ENCODE measurements around the gene TTC27.

DNA sequence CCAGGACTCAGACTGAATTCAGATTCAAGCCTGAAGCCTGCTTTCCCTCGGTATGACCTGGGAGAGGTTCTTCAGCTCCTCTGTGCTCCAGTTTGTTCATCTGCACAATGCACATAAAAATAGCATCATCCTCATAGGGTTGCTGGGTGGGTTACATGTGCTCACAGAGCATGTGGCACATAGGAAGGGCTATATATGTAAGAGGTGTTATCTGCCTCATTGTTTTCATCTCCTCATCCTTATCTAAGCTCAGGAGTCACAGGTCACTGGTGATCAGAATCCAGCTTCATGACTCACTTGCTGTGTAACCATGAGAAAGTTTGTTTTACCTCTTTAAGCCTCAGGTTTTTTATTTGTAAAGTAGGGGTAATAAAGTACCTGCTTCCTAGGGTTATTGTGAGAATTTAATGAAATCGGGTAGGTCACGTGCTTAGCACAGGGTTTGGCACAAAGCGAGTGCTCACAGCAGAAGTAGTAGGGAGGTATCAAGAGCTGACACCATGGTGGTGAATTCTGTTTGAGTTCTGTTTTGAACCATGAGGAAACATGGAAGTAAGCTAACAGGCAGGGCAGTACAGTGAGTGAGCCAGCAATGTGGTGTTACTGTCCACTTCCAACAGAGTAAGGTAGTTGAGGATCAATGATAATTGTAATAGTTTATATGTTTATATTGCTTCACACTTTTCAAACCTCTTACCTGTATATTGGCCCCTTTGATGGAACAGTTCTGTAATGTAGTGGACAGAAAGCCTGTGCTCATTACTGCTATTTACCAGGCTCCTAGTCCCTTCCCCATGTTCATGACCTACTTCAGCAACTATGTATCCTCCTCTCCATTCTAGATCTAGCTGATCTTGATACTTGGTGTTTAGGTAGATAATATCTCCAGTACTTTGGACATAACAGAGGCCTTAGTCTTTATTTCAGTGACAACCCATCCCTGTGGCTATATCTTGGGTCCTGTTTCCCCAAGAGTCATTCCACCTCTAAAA lies 177.6 kb downstream of the TTC27 start:
- TF ChIP-seq, protein P1, sequence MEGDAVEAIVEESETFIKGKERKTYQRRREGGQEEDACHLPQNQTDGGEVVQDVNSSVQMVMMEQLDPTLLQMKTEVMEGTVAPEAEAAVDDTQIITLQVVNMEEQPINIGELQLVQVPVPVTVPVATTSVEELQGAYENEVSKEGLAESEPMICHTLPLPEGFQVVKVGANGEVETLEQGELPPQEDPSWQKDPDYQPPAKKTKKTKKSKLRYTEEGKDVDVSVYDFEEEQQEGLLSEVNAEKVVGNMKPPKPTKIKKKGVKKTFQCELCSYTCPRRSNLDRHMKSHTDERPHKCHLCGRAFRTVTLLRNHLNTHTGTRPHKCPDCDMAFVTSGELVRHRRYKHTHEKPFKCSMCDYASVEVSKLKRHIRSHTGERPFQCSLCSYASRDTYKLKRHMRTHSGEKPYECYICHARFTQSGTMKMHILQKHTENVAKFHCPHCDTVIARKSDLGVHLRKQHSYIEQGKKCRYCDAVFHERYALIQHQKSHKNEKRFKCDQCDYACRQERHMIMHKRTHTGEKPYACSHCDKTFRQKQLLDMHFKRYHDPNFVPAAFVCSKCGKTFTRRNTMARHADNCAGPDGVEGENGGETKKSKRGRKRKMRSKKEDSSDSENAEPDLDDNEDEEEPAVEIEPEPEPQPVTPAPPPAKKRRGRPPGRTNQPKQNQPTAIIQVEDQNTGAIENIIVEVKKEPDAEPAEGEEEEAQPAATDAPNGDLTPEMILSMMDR (IDR thresholded peaks at IDR 0.05): no peak
- no peak for TF ChIP-seq POLR2A (IDR thresholded peaks at IDR 0.05)
